Embryonic facial prominence (tissue), 1 donor: ENCODE data around the gene MYNN.

Experiments
- DNase-seq: peaks from one replicate; pipeline ENCODE4 v3.0.0-alpha.2; 2016; ENCODE audit errors: extremely low spot score

The MYNN gene

GRCh38 chr3:169777822-169778221 is 4.6 kb downstream of the MYNN start:
- DNase-seq, result no peak

- DNase-seq, result no peak
Observed at GRCh38 chr3:169780742-169781141, 7.5 kb downstream of the MYNN start.

- DNase-seq, result no peak
Observed at GRCh38 chr3:169781209-169781855, 8.1 kb downstream of the MYNN start.

GRCh38 chr3:169787120-169787519 is 13.9 kb downstream of the MYNN start:
- no peak for DNase-seq

GRCh38 chr3:169787791-169788190 is 14.6 kb downstream of the MYNN start:
- DNase-seq, result no peak

- DNase-seq, result no peak
Observed at GRCh38 chr3:169790219-169790618, 17.0 kb downstream of the MYNN start.

- DNase-seq, result no peak
Observed at GRCh38 chr3:169790687-169791429, 17.7 kb downstream of the MYNN start.

GRCh38 chr3:169792359-169792758 is 19.2 kb downstream of the MYNN start:
- no peak for DNase-seq

- no peak for DNase-seq
Observed at GRCh38 chr3:169804681-169805080, 31.5 kb downstream of the MYNN start.

GRCh38 chr3:169809230-169809795 is 36.1 kb downstream of the MYNN start:
- no peak for DNase-seq

- peak; percentile 8 for DNase-seq
Observed at GRCh38 chr3:169811631-169812331, 38.6 kb downstream of the MYNN start.

GRCh38 chr3:169812332-169813235 is 39.4 kb downstream of the MYNN start, which contains the start of the genes LRRC34 and LRRIQ4:
TSS of gene LRRC34 (minus strand) at chr3:169812904. CDS start at chr3:169812548, 356 bp downstream.
TSS of gene LRRIQ4 (plus strand) at chr3:169812870. CDS start at chr3:169821922, 9,052 bp downstream.
- no peak for DNase-seq

GRCh38 chr3:169813278-169813677 is 40.1 kb downstream of the MYNN start:
- DNase-seq, result no peak

- no peak for DNase-seq
Observed at GRCh38 chr3:169813757-169814517, 40.7 kb downstream of the MYNN start.

GRCh38 chr3:169815590-169816150 is 42.5 kb downstream of the MYNN start:
- no peak for DNase-seq

GRCh38 chr3:169818316-169818715 is 45.1 kb downstream of the MYNN start:
- DNase-seq, result no peak

GRCh38 chr3:169822091-169822490 is 48.9 kb downstream of the MYNN start:
- no peak for DNase-seq

GRCh38 chr3:169822540-169822939 is 49.3 kb downstream of the MYNN start:
- DNase-seq, result no peak

- no peak for DNase-seq
Observed at GRCh38 chr3:169822983-169823382, 49.8 kb downstream of the MYNN start.

GRCh38 chr3:169825316-169825715 is 52.1 kb downstream of the MYNN start:
- DNase-seq, result no peak
